ENCODE data around the gene FRRS1. TPM values are rescaled to one million over a fixed set of nuclear protein-coding genes. Genes with fewer than 3 reads are reported as not detected.

Gene FRRS1
- total and polyA plus RNA-seq, 10 of the 15 experiments (the other 5 are each of a cell fraction or from before 2014, with no cell fraction given): 0.13 to 18.9 (median 8.0) TPM

DNA sequence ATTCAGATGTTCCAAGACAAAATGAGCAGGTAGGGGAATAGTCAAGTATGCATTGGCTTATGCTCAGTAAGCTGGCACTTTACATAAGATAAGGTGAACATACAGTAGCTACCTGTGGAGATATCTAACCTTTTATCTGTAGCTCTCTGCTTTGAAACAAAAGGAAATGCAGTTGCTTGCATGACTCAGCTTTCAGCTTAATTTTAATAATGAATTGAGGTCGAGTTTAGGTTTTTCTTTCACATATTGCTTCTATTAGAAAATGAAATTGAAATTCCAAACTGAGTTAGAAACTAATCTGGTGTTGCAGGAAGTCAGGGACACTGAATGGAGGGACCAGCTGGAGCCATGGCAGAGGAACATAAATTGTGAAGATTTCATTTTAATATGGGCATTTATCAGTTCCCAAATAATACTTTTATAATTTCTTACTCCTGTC is 8.3 kb downstream of the FRRS1 start (continued):
- TF ChIP-seq, protein P1, sequence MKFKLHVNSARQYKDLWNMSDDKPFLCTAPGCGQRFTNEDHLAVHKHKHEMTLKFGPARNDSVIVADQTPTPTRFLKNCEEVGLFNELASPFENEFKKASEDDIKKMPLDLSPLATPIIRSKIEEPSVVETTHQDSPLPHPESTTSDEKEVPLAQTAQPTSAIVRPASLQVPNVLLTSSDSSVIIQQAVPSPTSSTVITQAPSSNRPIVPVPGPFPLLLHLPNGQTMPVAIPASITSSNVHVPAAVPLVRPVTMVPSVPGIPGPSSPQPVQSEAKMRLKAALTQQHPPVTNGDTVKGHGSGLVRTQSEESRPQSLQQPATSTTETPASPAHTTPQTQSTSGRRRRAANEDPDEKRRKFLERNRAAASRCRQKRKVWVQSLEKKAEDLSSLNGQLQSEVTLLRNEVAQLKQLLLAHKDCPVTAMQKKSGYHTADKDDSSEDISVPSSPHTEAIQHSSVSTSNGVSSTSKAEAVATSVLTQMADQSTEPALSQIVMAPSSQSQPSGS (IDR thresholded peaks at IDR 0.05; ENCODE audit: low read length): 0 out of 2 replicates have a peak, but pooled peaks have one; percentile 14

DNA sequence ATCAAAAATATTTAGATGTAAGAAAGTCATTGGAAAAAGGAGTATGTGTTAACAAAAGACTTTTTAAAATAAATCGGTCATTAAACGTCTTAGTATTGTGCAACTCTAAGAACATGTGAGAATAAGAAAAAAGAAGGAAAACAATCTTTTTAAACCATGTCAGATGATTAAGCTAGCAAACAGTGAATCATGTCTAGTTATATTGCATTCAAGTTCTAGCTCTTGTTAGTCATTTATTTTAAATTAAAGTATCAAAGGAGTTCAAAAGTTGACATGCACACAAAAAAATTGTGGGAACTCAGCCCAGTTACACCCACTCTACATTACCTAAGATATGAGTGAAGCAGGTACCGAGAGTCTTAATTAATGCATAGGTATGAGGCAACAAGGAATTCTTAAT is 9.8 kb downstream of the FRRS1 start:
- no TSS peak for BruUV-seq (replicated peaks)
- no peak for FAIRE-seq
- no peak for TF ChIP-seq NFYB (IDR thresholded peaks at IDR 0.05; ENCODE audit: insufficient read depth, low read depth, low read length)
- TF ChIP-seq BCL11A (IDR thresholded peaks at IDR 0.05; ENCODE audit: low read depth, low read length): no peak
- no peak for TF ChIP-seq IKZF2 (IDR thresholded peaks at IDR 0.05)
- TF ChIP-seq, protein P2, sequence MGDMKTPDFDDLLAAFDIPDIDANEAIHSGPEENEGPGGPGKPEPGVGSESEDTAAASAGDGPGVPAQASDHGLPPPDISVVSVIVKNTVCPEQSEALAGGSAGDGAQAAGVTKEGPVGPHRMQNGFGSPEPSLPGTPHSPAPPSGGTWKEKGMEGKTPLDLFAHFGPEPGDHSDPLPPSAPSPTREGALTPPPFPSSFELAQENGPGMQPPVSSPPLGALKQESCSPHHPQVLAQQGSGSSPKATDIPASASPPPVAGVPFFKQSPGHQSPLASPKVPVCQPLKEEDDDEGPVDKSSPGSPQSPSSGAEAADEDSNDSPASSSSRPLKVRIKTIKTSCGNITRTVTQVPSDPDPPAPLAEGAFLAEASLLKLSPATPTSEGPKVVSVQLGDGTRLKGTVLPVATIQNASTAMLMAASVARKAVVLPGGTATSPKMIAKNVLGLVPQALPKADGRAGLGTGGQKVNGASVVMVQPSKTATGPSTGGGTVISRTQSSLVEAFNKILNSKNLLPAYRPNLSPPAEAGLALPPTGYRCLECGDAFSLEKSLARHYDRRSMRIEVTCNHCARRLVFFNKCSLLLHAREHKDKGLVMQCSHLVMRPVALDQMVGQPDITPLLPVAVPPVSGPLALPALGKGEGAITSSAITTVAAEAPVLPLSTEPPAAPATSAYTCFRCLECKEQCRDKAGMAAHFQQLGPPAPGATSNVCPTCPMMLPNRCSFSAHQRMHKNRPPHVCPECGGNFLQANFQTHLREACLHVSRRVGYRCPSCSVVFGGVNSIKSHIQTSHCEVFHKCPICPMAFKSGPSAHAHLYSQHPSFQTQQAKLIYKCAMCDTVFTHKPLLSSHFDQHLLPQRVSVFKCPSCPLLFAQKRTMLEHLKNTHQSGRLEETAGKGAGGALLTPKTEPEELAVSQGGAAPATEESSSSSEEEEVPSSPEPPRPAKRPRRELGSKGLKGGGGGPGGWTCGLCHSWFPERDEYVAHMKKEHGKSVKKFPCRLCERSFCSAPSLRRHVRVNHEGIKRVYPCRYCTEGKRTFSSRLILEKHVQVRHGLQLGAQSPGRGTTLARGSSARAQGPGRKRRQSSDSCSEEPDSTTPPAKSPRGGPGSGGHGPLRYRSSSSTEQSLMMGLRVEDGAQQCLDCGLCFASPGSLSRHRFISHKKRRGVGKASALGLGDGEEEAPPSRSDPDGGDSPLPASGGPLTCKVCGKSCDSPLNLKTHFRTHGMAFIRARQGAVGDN (IDR thresholded peaks at IDR 0.05): no peak
- no peak for TF ChIP-seq RBBP5 (conservative IDR thresholded peaks at IDR 0.05)
- TF ChIP-seq ZNF207 (IDR thresholded peaks at IDR 0.05; ENCODE audit: borderline replicate concordance): no peak
- TF ChIP-seq, protein P3, sequence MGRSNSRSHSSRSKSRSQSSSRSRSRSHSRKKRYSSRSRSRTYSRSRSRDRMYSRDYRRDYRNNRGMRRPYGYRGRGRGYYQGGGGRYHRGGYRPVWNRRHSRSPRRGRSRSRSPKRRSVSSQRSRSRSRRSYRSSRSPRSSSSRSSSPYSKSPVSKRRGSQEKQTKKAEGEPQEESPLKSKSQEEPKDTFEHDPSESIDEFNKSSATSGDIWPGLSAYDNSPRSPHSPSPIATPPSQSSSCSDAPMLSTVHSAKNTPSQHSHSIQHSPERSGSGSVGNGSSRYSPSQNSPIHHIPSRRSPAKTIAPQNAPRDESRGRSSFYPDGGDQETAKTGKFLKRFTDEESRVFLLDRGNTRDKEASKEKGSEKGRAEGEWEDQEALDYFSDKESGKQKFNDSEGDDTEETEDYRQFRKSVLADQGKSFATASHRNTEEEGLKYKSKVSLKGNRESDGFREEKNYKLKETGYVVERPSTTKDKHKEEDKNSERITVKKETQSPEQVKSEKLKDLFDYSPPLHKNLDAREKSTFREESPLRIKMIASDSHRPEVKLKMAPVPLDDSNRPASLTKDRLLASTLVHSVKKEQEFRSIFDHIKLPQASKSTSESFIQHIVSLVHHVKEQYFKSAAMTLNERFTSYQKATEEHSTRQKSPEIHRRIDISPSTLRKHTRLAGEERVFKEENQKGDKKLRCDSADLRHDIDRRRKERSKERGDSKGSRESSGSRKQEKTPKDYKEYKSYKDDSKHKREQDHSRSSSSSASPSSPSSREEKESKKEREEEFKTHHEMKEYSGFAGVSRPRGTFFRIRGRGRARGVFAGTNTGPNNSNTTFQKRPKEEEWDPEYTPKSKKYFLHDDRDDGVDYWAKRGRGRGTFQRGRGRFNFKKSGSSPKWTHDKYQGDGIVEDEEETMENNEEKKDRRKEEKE (IDR thresholded peaks at IDR 0.05): no peak
- no peak for TF ChIP-seq MEF2A (IDR thresholded peaks at IDR 0.05; ENCODE audit: insufficient read depth, low read depth, low read length)
- no peak for TF ChIP-seq POU2F2 (IDR thresholded peaks at IDR 0.05; ENCODE audit: borderline replicate concordance, low read depth, low read length)
- TF ChIP-seq ZNF24 (IDR thresholded peaks at IDR 0.05): no peak
- TF ChIP-seq ASH2L (IDR thresholded peaks at IDR 0.05; ENCODE audit: borderline replicate concordance, low read depth): no peak
- TF ChIP-seq ZBED1 (IDR thresholded peaks at IDR 0.05; ENCODE audit: borderline replicate concordance): no peak
- no peak for TF ChIP-seq IRF4 (IDR thresholded peaks at IDR 0.05; ENCODE audit: low read depth, low read length)
- TF ChIP-seq POLR2AphosphoS5 (IDR thresholded peaks at IDR 0.05; ENCODE audit: low read length): no peak
- no peak for TF ChIP-seq ZNF217 (IDR thresholded peaks at IDR 0.05)

More for the DNA sequence above, 9.8 kb downstream of the FRRS1 start:
- H3K36me3 ChIP-seq (ENCODE audit: control insufficient read depth in 2 of 2, insufficient read depth in 2 of 2, low read length in 1 of 2): no peaks in the 10 kb centered on the region
- no peak overlapping the region for H3K9ac ChIP-seq (ENCODE audit: control insufficient read depth, insufficient read depth, low read length)
- DNase-seq (ENCODE audit: low read depth, low spot score): no peak
- RAD21 ChIA-PET (ENCODE audit: unreplicated experiment): interaction anchor here (3.9 kb wide), 1 partner anchor 9 kb away, joined by 21 read pairs; the partner anchor contains the start of gene FRRS1
- H3K4me2 ChIP-seq (ENCODE audit: control insufficient read depth, insufficient read depth): no peak overlapping the region
- intact Hi-C loops (cut with micrococcal nuclease; ENCODE audit: unreplicated experiment): no loop called here
- H3K79me2 ChIP-seq (ENCODE audit: control insufficient read depth, insufficient read depth, low read length): peaks cover 53% of the 10 kb centered on the region
- no peak overlapping the region for H3K4me3 ChIP-seq
- no peaks in the 10 kb centered on the region for H4K20me1 ChIP-seq (ENCODE audit: control insufficient read depth, insufficient read depth)
- 98% methylated on average over 3 of the region's 3 CpGs for WGBS (ENCODE audit: insufficient coverage, insufficient replicate concordance, low lambda C conversion rate, missing lambda C conversion rate)
- no peaks in the 10 kb centered on the region for H3K27me3 ChIP-seq (replicated peaks in 1 of 2; ENCODE audit: control insufficient read depth in 2 of 2, insufficient read depth in 2 of 2, low read length in 1 of 2)
- H3K27ac ChIP-seq (ENCODE audit: control insufficient read depth, insufficient read depth): no peak overlapping the region
- SMC1A ChIA-PET (ENCODE audit: uncharacterized antibody, unreplicated experiment): interaction anchor here (0.7 to 8.1 kb wide), 2 partner anchors 11 to 33 kb away, joined by 3 to 99 read pairs; partner anchors contain the start of gene FRRS1
- no peak for ATAC-seq
- H3K4me1 ChIP-seq (ENCODE audit: control insufficient read depth, insufficient read depth, low read length): peaks cover 27% of the 10 kb centered on the region
- CTCF ChIA-PET: interaction anchor here (4.7 kb wide), 1 partner anchor 9 kb away, joined by 40 read pairs; the partner anchor contains the start of gene FRRS1
- in situ Hi-C loops (cut with MboI): loop anchor here (25.0 kb wide), 2 partner anchors 1631 to 1844 kb away; partner anchors contain the start of gene DPYD
- peaks cover 4% of the 10 kb centered on the region; the same call in 2 of the 3 replicates for H3K9me3 ChIP-seq (replicated peaks; ENCODE audit: control insufficient read depth, insufficient read depth, low read length)
- POLR2A ChIA-PET: interaction anchor here (1.6 to 1.7 kb wide), 2 partner anchors 10 to 30 kb away, joined by 4 to 6 read pairs; partner anchors contain the start of gene FRRS1
- no peak overlapping the region for H2AFZ ChIP-seq (ENCODE audit: control insufficient read depth, low read depth, low read length)
